Hepatocyte (in vitro differentiated cells): ENCODE measurements around the gene PLXNB3. TPM values are rescaled to one million over a fixed set of nuclear protein-coding genes. Genes with fewer than 3 reads are reported as not detected.

ENCODE experiments used
- DNase-seq: peaks from one replicate; pipeline ENCODE4 v3.0.0-alpha.2; 2016; ENCODE audit warnings: low spot score
- H2AFZ ChIP-seq: fragments of 200-600 bp; sonication (generic); 2 replicates; pipeline ENCODE4 v1.6.0; 2016; ENCODE audit warnings: antibody characterized with exemption, mild to moderate bottlenecking
- H3K27ac ChIP-seq: fragments of 200-600 bp; sonication (generic); 2 replicates; pipeline ENCODE4 v1.5.1; 2016; ENCODE audit warnings: mild to moderate bottlenecking
- H3K27me3 ChIP-seq: fragments of 200-600 bp; sonication (generic); 2 replicates; pipeline ENCODE4 v1.6.1; 2016
- H3K36me3 ChIP-seq: fragments of 200-600 bp; sonication (generic); replicated peaks from 2 replicates; pipeline ENCODE4 v1.5.1; 2016; ENCODE audit warnings: low read depth; ENCODE audit not compliant: insufficient read depth
- H3K4me1 ChIP-seq: fragments of 200-600 bp; sonication (generic); 2 replicates; pipeline ENCODE4 v1.5.1; 2016; ENCODE audit warnings: mild to moderate bottlenecking, moderate library complexity; ENCODE audit not compliant: insufficient read depth
- H3K4me2 ChIP-seq: fragments of 200-600 bp; sonication (generic); 2 replicates; pipeline ENCODE4 v1.6.0; 2016
- H3K4me3 ChIP-seq: fragments of 200-600 bp; sonication (generic); 2 replicates; pipeline ENCODE4 v1.5.1; 2016; ENCODE audit warnings: mild to moderate bottlenecking
- H3K79me2 ChIP-seq: fragments of 200-600 bp; sonication (generic); 2 replicates; pipeline ENCODE4 v1.6.0; 2017; ENCODE audit warnings: mild to moderate bottlenecking
- H3K9me2 ChIP-seq: fragments of 200-600 bp; sonication (generic); replicated peaks from 2 replicates; pipeline ENCODE4 v1.6.0; 2017; ENCODE audit warnings: mild to moderate bottlenecking; ENCODE audit not compliant: insufficient read depth
- H3K9me3 ChIP-seq: fragments of 200-600 bp; sonication (generic); 2 replicates; pipeline ENCODE4 v1.5.1; 2016; ENCODE audit warnings: low read depth, mild to moderate bottlenecking
- H4K20me1 ChIP-seq: fragments of 200-600 bp; sonication (generic); 2 replicates; pipeline ENCODE4 v1.6.0; 2016; ENCODE audit warnings: mild to moderate bottlenecking; ENCODE audit not compliant: insufficient read depth, poor library complexity, severe bottlenecking
- EZH2 ChIP-seq: fragments of 200-600 bp; sonication (generic); IDR thresholded peaks from 2 replicates; pipeline ENCODE4 v1.6.1; 2016; ENCODE audit warnings: antibody characterized with exemption, mild to moderate bottlenecking, borderline replicate concordance
- EZH2phosphoT487 ChIP-seq: fragments of 200-600 bp; sonication (generic); IDR thresholded peaks from one replicate; pipeline ENCODE4 v1.6.1; 2018; ENCODE audit warnings: antibody characterized with exemption, mild to moderate bottlenecking, low read depth, moderate library complexity; ENCODE audit not compliant: unreplicated experiment, severe bottlenecking
- WGBS: methylation state at CpG from one replicate; pipeline ENCODE4 v1.1.6; 2016; ENCODE audit warnings: low lambda C conversion rate; ENCODE audit errors: missing lambda C conversion rate; 5-methylcytosine and 5-hydroxymethylcytosine counted together
- polyA plus RNA-seq: library from polyadenylated mRNA; unstranded; fragments of >200 nt; fragmentation: Nextera tagmentation; extraction: Ambion mirVana; gene quantifications from 2 replicates; pipeline ENCODE4 v1.2.1, GENCODE V29; 2016
- total RNA-seq: library from RNA; depleted of rRNA; stranded (reverse); fragments of >200 nt; gene quantifications from 2 replicates; pipeline ENCODE4 v1.2.3, GENCODE V29; 2014
- TF ChIP-seq, protein P1 (sequence below): fragments of 200-600 bp; sonication (generic); IDR thresholded peaks from 2 replicates; pipeline ENCODE4 v1.5.1; 2016; ENCODE audit warnings: antibody characterized with exemption, mild to moderate bottlenecking; ENCODE audit not compliant: poor library complexity

PLXNB3 gene
- total and polyA plus RNA-seq, 2 experiments from 2014 or later: 0.27 to 0.87 TPM

GRCh38 chrX:153784325-153784967 is 20.4 kb downstream of the PLXNB3 start:
- TF ChIP-seq EZH2phosphoT487 (no peak), EZH2 (no peak)
- TF ChIP-seq, protein P1, sequence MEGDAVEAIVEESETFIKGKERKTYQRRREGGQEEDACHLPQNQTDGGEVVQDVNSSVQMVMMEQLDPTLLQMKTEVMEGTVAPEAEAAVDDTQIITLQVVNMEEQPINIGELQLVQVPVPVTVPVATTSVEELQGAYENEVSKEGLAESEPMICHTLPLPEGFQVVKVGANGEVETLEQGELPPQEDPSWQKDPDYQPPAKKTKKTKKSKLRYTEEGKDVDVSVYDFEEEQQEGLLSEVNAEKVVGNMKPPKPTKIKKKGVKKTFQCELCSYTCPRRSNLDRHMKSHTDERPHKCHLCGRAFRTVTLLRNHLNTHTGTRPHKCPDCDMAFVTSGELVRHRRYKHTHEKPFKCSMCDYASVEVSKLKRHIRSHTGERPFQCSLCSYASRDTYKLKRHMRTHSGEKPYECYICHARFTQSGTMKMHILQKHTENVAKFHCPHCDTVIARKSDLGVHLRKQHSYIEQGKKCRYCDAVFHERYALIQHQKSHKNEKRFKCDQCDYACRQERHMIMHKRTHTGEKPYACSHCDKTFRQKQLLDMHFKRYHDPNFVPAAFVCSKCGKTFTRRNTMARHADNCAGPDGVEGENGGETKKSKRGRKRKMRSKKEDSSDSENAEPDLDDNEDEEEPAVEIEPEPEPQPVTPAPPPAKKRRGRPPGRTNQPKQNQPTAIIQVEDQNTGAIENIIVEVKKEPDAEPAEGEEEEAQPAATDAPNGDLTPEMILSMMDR: no peak
- H3K36me3 ChIP-seq: no peaks in the 10 kb centered on the region

GRCh38 chrX:153786669-153787068 is 22.6 kb downstream of the PLXNB3 start:
- Histone ChIP-seq H3K27ac (no peak overlapping the region), H3K9me3 (no peaks in the 10 kb centered on the region), H3K4me3 (no peak overlapping the region), H3K27me3 (no peaks in the 10 kb centered on the region), H3K79me2 (peaks cover 3% of the 10 kb centered on the region), H3K4me2 (no peak overlapping the region), H3K9me2 (no peaks in the 10 kb centered on the region), H3K4me1 (no peaks in the 10 kb centered on the region), H3K36me3 (no peaks in the 10 kb centered on the region), H4K20me1 (no peaks in the 10 kb centered on the region), H2AFZ (no peak overlapping the region)
- TF ChIP-seq, protein P1: no peak
- TF ChIP-seq EZH2 (no peak), EZH2phosphoT487 (no peak)
- 93% methylated on average over 15 of the region's 15 CpGs for WGBS
- no peak for DNase-seq

More at GRCh38 chrX:153784325-153784967, 20.4 kb downstream of the PLXNB3 start:
- no peak overlapping the region for H3K27ac ChIP-seq
- H3K9me3 ChIP-seq: no peaks in the 10 kb centered on the region
- H3K9me2 ChIP-seq: no peaks in the 10 kb centered on the region
- no peak overlapping the region for H3K4me3 ChIP-seq
- H3K79me2 ChIP-seq: no peaks in the 10 kb centered on the region
- H3K27me3 ChIP-seq: no peaks in the 10 kb centered on the region
- H2AFZ ChIP-seq: no peak overlapping the region
- H3K4me1 ChIP-seq: no peaks in the 10 kb centered on the region
- DNase-seq: no peak
- no peaks in the 10 kb centered on the region for H4K20me1 ChIP-seq
- WGBS: 91% methylated on average over 26 of the region's 27 CpGs
- H3K4me2 ChIP-seq: no peak overlapping the region

DNA sequence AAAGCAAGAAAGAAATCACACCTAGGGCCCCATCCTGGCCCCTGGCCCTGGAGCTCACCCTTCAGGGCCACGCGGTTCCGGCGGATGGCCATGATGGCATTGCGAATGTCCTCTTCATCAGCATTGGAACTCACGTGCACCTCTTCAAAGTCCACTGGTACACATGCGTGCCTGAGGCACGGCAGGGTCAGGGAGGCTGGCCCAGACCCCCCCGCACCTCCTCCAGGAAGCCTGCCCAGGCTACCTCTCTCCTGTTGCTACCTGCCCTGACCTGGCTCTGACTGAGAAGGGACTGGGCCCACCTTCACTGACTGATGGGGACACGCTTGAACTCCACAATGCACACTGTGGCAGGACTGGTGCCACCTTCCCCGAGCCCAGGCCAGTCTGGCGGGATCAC is 25.6 kb downstream of the PLXNB3 start:
- Histone ChIP-seq H3K4me1 (peaks cover 4% of the 10 kb centered on the region), H3K9me3 (no peaks in the 10 kb centered on the region), H4K20me1 (no peaks in the 10 kb centered on the region), H3K4me3 (no peak overlapping the region), H2AFZ (no peak overlapping the region), H3K27ac (no peak overlapping the region), H3K4me2 (no peak overlapping the region), H3K79me2 (peaks cover 23% of the 10 kb centered on the region), H3K27me3 (no peaks in the 10 kb centered on the region), H3K36me3 (no peaks in the 10 kb centered on the region), H3K9me2 (no peaks in the 10 kb centered on the region)
- no peak for DNase-seq
- no peak for TF ChIP-seq EZH2phosphoT487
- TF ChIP-seq, protein P1: no peak
- WGBS: 89% methylated on average over 12 of the region's 12 CpGs
